SU-DHL-6 (cell line): ENCODE measurements around the gene TNS1.

Source experiments
- CTCF ChIP-seq: fragments of 200-600 bp; sonication (generic); IDR thresholded peaks from one replicate; pipeline ENCODE4 v1.5.1; 2017; ENCODE audit warnings: antibody characterized with exemption, mild to moderate bottlenecking, low read length, moderate library complexity; ENCODE audit not compliant: insufficient read depth, poor library complexity, severe bottlenecking
- EZH2phosphoT487 ChIP-seq: fragments of 200-600 bp; sonication (generic), shearing (Covaris generic); conservative IDR thresholded peaks from 2 replicates; pipeline ENCODE4 v1.6.1; 2018; ENCODE audit warnings: mild to moderate bottlenecking, antibody characterized with exemption, low read length, moderate library complexity, mixed read lengths

- TF ChIP-seq EZH2phosphoT487 (no peak), CTCF (no peak)
Measured at GRCh38 chr2:217793566-217794132, 209.1 kb downstream of the TNS1 start.
